ENCODE measurements around the gene SFTA2.
"Not testable (repeated sequence)": the region's sequence is repeated elsewhere in the genome, so short reads cannot be mapped to it uniquely, and the experiment has no call there.

SFTA2 gene

DNA sequence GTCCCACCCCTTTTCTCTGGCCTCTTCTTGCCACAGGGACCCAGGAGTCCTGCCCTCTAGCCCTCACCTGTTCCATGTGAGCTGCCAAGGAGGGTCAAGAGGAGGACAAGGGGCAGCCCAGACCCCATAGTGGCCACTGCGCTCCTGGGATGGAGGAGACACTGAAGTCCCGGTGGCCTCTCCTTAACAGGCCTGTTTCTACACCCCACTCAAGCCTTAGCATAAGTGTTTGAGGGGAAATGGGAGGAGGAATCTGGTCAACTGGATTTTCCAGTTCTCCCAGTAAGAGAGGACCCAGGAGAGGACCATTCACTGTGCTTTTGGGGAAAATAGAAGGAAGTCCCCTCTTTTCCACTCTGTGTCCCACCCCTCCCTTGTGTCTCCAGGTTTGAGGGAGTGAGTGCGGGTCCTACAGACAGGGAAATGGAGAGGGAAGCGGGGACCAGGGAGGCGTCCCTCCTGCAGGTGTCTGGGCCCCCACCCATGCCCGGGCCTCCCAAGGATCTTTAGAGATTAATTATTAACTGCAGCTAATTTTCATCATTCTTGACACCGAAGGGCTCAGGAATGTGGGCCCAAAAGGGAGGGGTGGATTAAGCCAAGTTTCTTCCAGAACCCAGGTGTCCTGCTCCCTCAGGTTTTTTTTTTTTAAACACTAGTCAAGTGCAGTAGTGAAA, at the start of gene SFTA2:
TSS of gene SFTA2 (minus strand) at position 202 of the 677 bp plus-strand sequence. CDS start at position 128, 74 bp downstream.
- DNase-seq: no peak

DNA sequence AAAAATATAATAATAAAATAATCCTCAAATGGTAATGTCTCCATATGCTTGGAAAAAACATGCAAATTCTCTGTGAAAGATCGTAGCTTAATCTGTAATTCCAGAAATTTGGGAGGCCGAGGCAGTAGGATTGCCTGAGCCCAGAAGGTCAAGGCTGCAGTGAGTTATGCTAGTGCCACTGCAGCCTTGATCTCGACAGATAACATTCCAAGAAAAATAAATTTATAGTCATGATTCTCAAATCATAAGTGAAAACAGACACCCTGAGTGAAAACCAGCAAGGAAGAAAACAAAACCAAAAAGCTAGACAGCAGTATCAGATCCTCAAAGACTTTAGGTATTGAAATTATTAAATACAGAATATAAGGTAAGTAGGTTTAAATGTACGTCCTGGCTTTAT, 47.7 kb upstream of the SFTA2 start:
- DNase-seq: no peak

DNA sequence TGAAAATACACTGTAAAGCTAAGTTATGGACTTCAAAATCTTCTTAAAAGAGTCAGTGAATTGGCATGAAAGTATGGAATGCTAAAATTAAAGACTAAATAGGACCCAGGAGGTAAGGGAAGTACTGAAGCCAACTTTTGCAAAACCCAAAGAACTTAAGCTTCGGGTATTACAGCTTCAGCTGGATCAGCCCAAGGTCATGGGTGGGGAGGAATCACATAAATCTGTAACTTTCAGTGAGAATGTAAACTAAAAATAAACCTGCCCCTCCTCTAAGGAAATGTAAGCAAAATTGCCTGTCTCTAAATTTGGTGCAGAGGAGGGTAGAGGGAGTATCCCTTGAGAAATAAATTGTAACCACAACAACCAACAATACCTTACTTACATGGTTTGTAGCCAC, 47.2 kb upstream of the SFTA2 start:
- DNase-seq: no peak

DNA sequence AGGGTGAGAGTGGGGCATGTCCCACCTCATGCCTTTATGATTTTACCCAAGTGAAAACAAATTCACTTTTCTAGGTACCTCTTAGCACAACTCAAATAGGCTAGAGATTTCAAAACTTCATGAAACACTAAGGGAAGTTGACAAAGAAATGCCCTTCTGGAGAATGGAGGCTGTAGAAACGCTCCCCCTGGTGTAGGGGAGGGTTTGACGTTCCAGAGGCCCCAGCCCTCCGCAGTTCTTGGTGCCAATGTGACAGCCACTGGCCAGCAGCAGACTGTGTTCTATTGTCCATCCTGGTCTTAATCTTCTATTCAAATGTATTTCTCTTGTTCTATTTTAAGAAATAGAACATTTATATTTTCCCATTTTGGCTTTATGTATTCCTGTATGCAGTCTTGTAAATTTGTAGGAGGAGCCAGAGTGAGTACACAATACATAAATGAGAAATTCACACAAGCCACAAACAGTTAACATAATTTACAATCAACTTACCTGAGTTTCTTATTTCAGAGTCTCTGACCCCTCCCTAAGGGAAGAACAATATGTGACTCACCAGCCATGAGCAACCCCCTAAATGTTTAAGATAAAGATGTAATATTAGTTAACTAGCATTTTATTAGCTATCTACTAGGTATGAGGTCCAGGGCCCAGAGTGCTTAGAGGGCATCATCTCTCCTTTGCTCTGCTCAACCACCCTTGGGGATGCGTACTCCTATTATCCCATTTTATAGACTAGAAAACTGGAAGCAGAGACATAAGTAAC, 42.7 kb upstream of the SFTA2 start:
- no peak for DNase-seq

DNA sequence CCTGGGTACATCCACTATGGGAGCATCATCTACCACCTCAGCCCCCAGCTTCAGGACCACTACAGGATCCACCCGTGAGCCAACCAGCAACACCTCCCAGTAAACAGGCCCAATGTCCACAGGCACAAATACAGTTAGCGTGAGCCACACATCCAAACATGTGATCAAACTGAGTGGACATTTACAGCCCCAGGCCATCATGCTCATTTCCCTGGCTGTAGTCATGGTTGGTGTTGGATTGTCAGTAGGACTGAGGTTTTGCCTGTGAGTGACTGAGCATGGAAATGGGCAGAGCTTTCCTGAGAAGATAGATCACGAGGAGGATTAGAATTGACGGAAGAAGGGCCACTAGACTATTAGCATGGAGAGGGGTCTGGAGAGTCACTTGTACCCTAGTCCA, 40.8 kb upstream of the SFTA2 start:
- DNase-seq: no peak

DNA sequence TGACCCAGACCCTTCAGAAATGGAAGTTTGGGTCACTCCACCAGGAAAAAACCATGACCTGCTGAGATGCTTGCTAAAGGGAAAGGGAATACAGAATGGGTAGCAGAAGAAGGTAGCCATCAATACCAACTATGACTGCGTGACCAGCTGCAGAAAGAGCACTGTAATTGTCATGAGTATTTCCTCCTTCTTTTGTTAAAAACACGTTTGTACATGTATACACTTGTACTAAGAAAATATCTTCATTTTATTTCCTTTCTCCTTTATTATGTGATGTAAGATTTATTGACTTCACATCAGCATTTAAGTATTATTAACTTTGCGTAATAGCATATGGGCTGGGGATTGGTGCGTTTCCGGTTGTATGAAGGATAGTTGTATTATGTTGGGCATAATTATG, 39.0 kb upstream of the SFTA2 start:
- no peak for DNase-seq

DNA sequence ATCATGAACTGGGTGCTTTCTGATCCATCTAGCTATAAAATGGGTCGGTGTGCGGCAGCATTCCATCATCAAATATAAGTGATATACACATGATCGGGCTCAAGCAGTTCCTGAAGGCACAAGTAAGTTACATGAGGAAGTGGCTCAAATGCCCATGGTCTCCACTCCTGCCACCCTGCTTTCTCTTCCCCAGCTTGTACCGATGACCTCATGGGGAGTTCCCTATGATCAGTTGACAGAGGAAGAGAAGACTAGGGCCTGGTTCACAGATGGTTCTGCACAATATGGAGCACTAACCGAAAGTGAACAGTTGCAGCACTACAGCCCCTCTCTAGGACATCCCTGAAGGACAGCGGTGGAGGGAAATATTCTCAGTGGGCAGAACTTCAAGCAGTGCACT, 37.2 kb upstream of the SFTA2 start:
- DNase-seq: not testable (repeated sequence)

DNA sequence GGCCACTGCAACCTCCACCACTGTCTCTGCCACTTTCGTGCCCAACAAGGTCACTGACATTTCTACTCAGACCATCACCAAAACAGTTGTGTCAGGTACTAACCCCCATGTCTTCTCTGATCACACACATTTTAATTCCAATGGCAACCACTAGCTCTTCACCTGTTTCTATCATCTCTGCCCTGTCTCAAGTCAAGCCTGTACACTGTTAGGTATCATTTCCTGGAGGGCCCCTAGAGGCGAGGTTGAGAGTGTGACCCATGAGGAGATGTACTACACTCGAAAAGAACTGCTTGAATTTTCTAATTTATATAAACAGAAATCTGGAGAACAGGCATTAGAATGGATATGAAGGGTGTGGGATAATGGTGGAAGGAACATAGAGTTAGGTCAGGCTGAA, 34.2 kb upstream of the SFTA2 start:
- DNase-seq: no peak

GRCh38 chr6:30965140-30965601, 33.2 kb upstream of the SFTA2 start:
- no peak for DNase-seq

- DNase-seq: no peak
These were observed 32.1 kb upstream of the SFTA2 start for GRCh38 chr6:30964075-30964474.

DNA sequence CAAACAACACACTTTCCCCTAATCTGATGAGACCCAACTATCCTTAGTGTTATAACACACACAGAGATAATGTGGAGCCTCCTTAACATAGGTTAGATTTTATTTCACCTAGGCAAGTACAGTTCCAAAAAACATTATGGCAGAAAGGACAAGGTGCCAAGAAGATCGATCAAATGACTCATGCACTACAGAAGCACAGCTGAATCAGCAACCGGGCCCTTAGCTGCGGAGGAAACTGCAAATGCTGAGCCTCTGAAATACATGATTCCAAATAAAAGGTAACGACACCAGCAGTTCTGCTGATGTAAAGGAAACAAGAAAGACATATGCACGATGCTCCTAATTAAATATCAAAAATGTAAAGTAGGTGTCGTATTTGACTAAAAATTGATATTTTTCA, 31.7 kb upstream of the SFTA2 start:
- no peak for DNase-seq

DNA sequence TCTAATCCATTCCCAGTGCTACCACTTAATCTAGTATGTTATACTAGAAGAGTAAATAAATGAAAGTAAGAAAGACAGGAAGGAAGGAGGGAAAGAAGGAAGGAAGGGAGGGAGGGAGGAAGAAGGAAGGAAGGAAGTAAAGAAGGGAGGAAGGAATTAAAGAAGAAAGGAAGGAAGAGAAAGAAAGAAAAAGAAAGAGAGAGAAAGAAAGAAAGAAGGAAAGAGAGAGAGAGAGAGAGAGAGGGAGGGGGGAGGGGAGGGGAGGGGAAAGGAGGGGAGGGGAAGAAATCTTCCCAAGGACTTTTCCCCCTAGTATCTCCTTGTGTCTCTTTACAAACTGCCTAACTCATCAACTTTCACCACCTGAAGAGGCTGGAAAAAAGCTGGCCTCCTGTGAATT, 30.7 kb upstream of the SFTA2 start:
- no peak for DNase-seq

DNA sequence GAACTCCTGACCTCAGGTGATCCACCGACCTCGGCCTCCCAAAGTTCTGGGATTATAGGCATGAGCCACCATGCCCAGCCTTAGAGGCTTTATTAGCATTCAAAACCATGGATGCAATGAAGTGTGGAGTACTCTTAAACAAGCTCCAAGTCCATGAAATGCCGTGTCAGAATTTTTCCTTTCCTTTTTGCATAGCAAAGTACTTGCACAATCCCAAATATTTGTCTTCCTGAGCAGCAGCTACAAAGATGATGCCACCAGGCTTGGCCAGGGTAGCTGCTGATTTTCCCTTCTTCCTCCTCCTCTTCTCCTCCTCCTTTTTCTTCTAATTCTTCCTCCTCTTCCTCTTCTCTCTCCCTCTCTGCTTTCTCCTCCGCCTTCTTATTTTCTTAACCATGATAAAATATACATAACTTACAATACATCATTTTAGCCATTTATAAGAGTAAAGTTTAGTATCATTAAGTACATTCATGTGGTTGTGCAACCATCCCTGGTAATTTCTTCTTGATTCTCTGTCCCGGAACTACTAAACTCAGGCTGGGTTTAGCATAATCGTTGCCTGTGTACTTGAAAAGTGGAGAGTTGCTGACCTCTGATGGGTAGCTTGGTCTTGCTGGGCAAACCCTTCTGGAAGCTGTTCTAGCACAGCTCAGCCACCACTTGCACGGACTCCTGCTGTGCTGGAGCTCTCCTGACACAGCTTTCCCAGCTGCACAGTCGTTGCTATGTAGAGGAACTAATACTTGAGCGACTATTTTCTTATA, 29.1 kb upstream of the SFTA2 start:
- DNase-seq: no peak

DNA sequence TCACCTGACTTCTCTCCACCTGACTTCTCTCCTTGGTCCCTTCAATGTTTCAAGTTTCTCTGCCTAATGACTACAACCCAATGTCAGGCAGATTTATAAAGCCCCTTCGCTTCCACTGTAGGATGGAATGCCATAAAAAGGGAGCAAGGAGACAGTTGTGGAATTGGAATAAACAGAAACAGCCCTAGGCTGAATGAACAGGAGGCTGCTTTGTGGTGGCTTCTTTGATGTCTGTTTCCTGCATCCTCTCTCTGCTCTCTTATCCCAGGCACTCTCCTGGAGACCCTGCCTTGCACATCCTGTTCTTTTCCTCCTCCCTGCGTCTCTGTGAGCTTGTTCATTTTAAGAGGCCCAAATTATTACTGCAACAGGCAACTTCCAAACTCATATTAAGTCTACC, 25.7 kb upstream of the SFTA2 start:
- no peak for DNase-seq

DNA sequence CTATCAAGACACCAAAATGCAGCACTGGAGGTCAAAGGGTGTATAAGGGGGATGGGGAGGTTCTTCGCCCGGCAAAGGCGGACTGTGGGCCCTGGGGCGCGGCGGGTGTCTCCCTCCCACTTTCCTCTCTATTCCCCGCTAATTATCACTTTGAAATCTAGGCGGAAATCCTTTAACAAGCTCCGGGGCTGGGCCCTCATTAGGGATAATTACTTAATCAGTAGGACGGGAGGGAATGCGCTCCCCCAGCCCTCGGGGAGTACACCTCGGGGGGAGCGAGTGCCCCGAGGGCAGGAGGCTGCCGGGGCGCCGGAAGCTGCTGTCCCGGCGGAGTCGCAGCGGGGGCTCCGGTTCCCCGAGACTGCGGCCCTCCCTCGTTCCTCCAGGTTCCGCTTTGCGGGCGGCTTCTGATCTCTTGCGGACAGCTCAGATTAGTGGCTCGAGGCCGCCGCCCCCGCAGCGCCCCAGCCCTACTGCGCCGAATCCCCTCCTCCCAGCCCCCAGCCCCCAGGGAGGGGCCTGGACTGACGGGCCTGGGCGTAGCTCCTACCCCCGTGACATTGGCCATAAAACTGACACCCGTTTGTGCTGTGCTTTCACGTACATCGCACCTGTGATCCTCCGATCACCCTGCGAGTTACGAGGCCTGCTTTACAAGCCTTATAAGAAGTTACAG, 23.5 kb upstream of the SFTA2 start:
- DNase-seq: no peak

DNA sequence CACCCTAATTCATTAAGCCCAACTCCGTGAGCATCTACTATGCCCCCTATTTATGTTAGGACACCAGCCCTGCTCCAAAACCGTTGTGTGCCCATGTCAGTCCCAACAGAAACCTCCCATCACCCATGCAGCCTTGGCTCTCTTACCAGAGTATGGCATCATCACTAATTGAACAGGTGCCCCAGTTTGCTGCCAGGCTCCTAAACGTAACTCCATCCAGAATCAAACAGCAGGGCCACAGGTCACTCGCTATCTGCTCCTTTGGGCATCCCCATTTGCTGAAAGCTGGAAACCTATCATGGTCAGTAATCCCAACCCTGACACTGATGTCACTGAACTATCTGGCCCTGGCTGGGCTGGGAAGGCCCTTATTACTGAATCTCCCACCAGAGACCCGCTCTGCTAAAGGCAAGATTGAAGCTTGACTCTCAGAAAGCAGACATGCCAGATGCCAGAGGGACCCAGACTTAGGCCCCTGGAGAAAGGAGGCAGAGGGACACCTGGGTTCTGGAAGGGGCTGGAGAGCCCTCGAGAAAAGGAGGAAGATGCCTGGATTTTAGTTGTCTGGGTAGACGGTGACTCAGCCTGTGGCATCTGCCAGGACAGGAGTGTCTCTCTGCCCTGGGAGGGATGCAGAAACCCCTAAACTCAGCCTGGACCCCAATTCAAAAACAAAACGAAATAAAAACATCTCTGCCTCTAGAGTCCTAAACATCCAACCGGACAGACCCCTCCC, 22.8 kb upstream of the SFTA2 start:
- DNase-seq: no peak

DNA sequence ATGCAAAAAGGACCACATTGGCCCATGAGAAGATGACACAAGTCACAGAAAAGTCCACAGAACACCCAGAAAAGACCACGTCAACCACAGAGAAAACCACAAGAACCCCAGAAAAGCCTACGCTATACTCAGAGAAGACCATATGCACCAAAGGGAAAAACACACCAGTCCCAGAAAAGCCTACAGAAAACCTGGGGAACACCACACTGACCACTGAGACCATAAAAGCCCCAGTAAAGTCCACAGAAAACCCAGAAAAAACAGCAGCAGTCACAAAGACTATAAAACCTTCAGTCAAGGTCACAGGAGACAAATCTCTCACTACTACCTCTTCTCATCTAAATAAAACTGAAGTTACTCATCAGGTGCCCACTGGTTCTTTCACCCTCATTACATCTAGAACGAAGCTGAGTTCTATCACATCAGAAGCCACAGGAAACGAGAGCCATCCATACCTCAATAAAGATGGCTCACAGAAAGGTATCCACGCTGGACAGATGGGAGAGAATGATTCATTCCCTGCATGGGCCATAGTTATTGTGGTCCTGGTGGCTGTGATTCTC, 20.0 kb upstream of the SFTA2 start:
- no peak for DNase-seq

DNA sequence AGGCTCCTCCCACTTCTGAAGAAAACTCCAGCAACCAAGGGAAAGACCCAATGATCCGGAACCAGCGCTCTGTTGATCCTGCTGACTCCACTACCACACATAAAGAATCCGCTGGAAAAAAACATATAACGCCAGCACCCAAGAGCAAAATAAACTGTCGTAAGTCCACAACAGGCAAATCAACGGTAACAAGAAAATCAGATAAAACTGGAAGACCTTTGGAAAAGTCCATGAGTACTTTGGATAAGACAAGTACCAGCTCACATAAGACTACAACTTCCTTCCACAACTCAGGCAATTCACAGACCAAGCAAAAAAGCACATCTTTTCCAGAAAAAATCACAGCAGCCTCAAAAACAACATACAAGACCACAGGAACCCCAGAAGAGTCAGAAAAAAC, 16.8 kb upstream of the SFTA2 start:
- DNase-seq: no peak

DNA sequence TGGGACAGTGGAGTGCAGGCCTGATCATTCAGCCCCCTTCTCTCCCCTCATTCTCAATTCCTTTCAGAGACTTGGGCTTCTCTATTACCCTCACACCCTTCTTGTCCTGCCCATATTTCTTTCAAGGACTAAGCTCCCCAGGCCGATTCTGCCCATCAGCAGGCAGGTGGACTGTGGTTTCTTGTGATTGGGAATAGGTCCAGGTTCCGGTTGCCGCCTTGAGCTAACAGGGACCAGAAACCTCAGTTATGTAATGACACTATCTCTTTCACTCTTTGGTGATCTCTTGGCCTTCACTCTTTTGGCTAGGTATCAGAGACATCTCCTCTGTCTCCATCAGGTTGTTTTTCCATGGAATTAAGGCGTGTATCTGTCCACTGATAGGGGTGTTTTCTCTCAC, 15.3 kb upstream of the SFTA2 start:
- DNase-seq: no peak

GRCh38 chr6:30945281-30945680, 13.3 kb upstream of the SFTA2 start:
- no peak for DNase-seq

- no peak for DNase-seq
These were observed 12.1 kb upstream of the SFTA2 start for GRCh38 chr6:30944051-30944450.
